Duodenal mucosa (tissue), 2 donors: Measurements from ENCODE around the gene TPPP2.
A peak's percentile ranks its signal among the peaks of the same experiment; 100 is the strongest.

ENCODE experiments used
- H3K27ac ChIP-seq: one replicate; pipeline ENCODE4 v1.7.0; 2013; ENCODE audit warnings: low read depth, low read length
- H3K27me3 ChIP-seq, 2 donors: one replicate each; pipeline ENCODE4 v1.7.0; 2013; ENCODE audit warnings: low read length in 2 of 2, control low read depth in 1 of 2; ENCODE audit not compliant: insufficient read depth in 2 of 2, control insufficient read depth in 1 of 2
- H3K36me3 ChIP-seq, 2 donors: one replicate each; pipeline ENCODE4 v1.7.0; 2013; ENCODE audit warnings: low read length in 2 of 2, control low read depth in 1 of 2; ENCODE audit not compliant: insufficient read depth in 2 of 2, control insufficient read depth in 1 of 2
- H3K4me1 ChIP-seq, 2 donors: one replicate each; pipeline ENCODE4 v1.7.0; 2013; ENCODE audit warnings: low read length in 2 of 2, control low read depth in 1 of 2; ENCODE audit not compliant: insufficient read depth in 2 of 2, control insufficient read depth in 1 of 2
- H3K4me3 ChIP-seq, 2 donors: one replicate each; pipeline ENCODE4 v1.7.0; 2013; ENCODE audit warnings: low read length in 2 of 2, low read depth in 1 of 2
- H3K9ac ChIP-seq, 2 donors: one replicate each; pipeline ENCODE4 v1.7.0; 2013; ENCODE audit warnings: low read length in 2 of 2, low read depth in 1 of 2
- H3K9me3 ChIP-seq, 2 donors: one replicate each; pipeline ENCODE4 v1.7.0; 2013; ENCODE audit warnings: low read length in 2 of 2, control low read depth in 1 of 2; ENCODE audit not compliant: control insufficient read depth in 1 of 2

The TPPP2 gene

GRCh38 chr14:21068521-21069387, 38.7 kb downstream of the TPPP2 start:
- H3K9me3 ChIP-seq: no peaks in the 10 kb centered on the region
- H3K4me1 ChIP-seq: peaks cover 29 to 32% of the 10 kb centered on the region in 2 donors
- H3K9ac ChIP-seq: peak overlapping the region; percentile 19 to 63
- H3K27ac ChIP-seq: no peak overlapping the region
- peak overlapping the region; percentile 81 to 94 for H3K4me3 ChIP-seq
- H3K36me3 ChIP-seq: no peaks in the 10 kb centered on the region
- peaks cover 0 to 10% of the 10 kb centered on the region in 2 donors for H3K27me3 ChIP-seq

DNA sequence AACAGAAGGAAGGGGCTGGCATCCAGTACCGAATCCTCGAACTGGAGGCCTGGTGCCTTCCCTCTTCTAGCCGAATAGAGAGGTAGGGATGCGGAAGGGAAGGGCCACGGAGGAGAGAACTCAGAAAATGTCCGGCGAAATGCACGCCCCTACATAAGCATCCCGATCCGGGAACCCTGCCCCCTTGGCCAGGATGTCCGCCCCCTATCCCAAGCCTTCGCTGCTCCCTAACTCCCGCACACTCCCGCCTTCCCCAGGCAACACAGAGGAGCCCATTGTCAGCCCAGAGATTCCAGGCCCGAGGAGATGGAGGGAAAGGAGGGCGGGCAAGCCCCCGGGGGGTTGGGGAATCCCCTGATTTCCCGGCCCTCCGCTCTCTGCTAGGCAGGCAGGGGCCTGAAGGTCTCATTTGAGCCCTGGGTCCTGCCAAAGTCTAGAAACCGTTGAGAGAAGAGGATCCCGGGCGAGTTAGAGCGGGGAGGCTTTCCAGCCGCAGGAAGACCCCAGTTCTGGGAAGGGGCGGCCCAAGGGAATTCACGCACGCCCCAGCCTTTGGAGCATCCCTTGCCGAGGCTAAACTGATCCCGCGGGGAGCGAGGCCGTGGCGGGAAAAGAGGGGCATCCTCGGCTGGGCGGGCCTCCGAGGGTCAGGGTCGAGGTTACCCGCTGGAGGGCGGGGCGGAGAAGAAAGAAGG, 39.5 kb downstream of the TPPP2 start:
- H3K27ac ChIP-seq: peak overlapping the region; percentile 43
- no peaks in the 10 kb centered on the region for H3K36me3 ChIP-seq
- H3K9me3 ChIP-seq: no peaks in the 10 kb centered on the region
- peak overlapping the region; percentile 19 to 63 for H3K9ac ChIP-seq
- peaks cover 0 to 10% of the 10 kb centered on the region in 2 donors for H3K27me3 ChIP-seq
- H3K4me1 ChIP-seq: peaks cover 29 to 32% of the 10 kb centered on the region in 2 donors
- H3K4me3 ChIP-seq: peak overlapping the region; percentile 81 to 94

- Histone ChIP-seq H3K27ac (peak within 1 kb of the TSS; percentile 74), H3K9ac (peak within 1 kb of the TSS; percentile 77 to 90), H3K36me3 (peaks cover 0 to 3% of the 10 kb centered on the region in 2 donors), H3K9me3 (no peaks in the 10 kb centered on the region), H3K4me1 (peaks cover 29 to 32% of the 10 kb centered on the region in 2 donors), H3K27me3 (peaks cover 0 to 10% of the 10 kb centered on the region in 2 donors), H3K4me3 (peak within 1 kb of the TSS; percentile 81 to 94)
Measured at GRCh38 chr14:21070083-21070609, 40.1 kb downstream of the TPPP2 start, which contains the start of gene ARHGEF40. Gene ARHGEF40, plus strand, starts transcription at chr14:21070304. Its CDS starts 93 bp downstream, at chr14:21070397.

- H3K27ac ChIP-seq: peak overlapping the region; percentile 74
- H3K4me3 ChIP-seq: peak overlapping the region; percentile 81 to 94
- H3K27me3 ChIP-seq: peaks cover 0 to 10% of the 10 kb centered on the region in 2 donors
- no peaks in the 10 kb centered on the region for H3K9me3 ChIP-seq
- H3K4me1 ChIP-seq: peaks cover 29 to 32% of the 10 kb centered on the region in 2 donors
- H3K36me3 ChIP-seq: peaks cover under 1 to 8% of the 10 kb centered on the region in 2 donors
- H3K9ac ChIP-seq: peak overlapping the region; percentile 77 to 90
Measured at GRCh38 chr14:21070610-21071224, 40.7 kb downstream of the TPPP2 start.

GRCh38 chr14:21071225-21072030, 41.4 kb downstream of the TPPP2 start:
- peaks cover 29 to 32% of the 10 kb centered on the region in 2 donors for H3K4me1 ChIP-seq
- H3K4me3 ChIP-seq: peak overlapping the region; percentile 81 to 94
- peaks cover 8 to 15% of the 10 kb centered on the region in 2 donors for H3K36me3 ChIP-seq
- H3K27ac ChIP-seq: peak overlapping the region; percentile 74
- H3K9me3 ChIP-seq: no peaks in the 10 kb centered on the region
- peaks cover 0 to 10% of the 10 kb centered on the region in 2 donors for H3K27me3 ChIP-seq
- peak overlapping the region; percentile 77 to 90 for H3K9ac ChIP-seq

DNA sequence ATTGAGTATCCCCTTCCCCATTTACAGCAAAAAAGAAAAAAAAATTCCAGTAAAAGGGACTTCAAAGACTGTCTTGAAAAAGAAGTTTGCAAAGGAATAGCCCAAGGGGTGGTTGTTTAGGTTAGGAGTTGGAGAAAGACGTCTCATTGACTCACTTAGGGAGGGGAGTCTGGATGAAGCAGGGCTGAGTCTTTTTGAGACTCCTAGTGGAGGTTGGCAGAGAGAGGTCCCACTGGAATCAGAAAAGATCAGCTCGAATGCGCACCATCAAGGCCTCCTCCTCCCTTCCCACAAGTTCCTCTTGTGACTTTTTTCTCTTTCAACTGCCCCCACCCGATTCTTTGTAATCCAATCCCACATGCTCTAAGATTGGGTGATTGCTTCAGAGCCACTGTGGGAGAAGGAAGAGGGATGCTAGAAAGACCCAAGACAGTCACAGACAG, 42.0 kb downstream of the TPPP2 start:
- H3K27me3 ChIP-seq: peaks cover 0 to 10% of the 10 kb centered on the region in 2 donors
- peak overlapping the region; percentile 77 to 90 for H3K9ac ChIP-seq
- H3K4me3 ChIP-seq: peak overlapping the region; percentile 81 to 94
- no peaks in the 10 kb centered on the region for H3K9me3 ChIP-seq
- peak overlapping the region; percentile 74 for H3K27ac ChIP-seq
- peaks cover 8 to 22% of the 10 kb centered on the region in 2 donors for H3K36me3 ChIP-seq
- H3K4me1 ChIP-seq: peaks cover 29 to 32% of the 10 kb centered on the region in 2 donors

- Histone ChIP-seq H3K4me1 (peaks cover 29 to 32% of the 10 kb centered on the region in 2 donors), H3K9me3 (no peaks in the 10 kb centered on the region), H3K36me3 (peaks cover 15 to 28% of the 10 kb centered on the region in 2 donors), H3K27ac (no peak overlapping the region), H3K4me3 (no peak overlapping the region), H3K27me3 (peaks cover 0 to 10% of the 10 kb centered on the region in 2 donors), H3K9ac (no peak overlapping the region)
Measured at GRCh38 chr14:21072781-21073339, 42.8 kb downstream of the TPPP2 start.

DNA sequence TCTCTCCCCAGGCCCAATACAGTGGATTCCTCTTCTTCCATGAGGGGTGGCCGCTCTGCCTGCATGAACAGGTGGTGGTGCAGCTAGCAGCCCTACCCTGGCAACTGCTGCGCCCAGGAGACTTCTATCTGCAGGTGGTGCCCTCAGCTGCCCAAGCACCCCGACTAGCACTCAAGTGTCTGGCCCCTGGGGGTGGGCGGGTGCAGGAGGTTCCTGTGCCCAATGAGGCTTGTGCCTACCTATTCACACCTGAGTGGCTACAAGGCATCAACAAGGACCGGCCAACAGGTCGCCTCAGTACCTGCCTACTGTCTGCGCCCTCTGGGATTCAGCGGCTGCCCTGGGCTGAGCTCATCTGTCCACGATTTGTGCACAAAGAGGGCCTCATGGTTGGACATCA, 43.9 kb downstream of the TPPP2 start:
- Histone ChIP-seq H3K27ac (no peak overlapping the region), H3K4me3 (no peak overlapping the region), H3K9ac (no peak overlapping the region), H3K4me1 (peaks cover 23 to 25% of the 10 kb centered on the region in 2 donors), H3K36me3 (peaks cover 21 to 39% of the 10 kb centered on the region in 2 donors), H3K27me3 (peaks cover 0 to 6% of the 10 kb centered on the region in 2 donors), H3K9me3 (no peaks in the 10 kb centered on the region)
